HG03196 (cell line): ENCODE data around the gene FATE1.

Source experiments
- ATAC-seq: cut with Tn5 transposase; IDR thresholded peaks from one replicate; pipeline ENCODE4 v1.9.1; 2021; ENCODE audit not compliant: unreplicated experiment

The FATE1 gene

DNA sequence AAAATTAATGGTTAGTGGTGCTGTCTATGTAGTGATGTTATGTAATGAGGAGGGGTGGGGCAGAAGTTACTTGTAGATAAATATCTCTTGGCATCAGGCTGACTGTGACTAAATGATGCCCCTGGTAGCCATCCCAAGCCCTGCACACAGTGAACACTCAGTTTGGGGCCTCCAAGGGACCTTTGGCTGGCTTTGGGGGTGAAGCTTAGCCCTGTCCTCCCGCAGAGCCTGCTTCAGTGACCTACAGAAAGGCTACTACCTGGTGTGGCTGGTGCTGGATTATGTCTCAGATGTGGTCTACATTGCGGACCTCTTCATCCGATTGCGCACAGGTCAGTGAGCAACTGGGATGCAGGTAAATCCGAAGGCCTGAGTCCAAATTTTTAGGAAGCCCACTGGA, 26.5 kb downstream of the FATE1 start:
- no peak for ATAC-seq

DNA sequence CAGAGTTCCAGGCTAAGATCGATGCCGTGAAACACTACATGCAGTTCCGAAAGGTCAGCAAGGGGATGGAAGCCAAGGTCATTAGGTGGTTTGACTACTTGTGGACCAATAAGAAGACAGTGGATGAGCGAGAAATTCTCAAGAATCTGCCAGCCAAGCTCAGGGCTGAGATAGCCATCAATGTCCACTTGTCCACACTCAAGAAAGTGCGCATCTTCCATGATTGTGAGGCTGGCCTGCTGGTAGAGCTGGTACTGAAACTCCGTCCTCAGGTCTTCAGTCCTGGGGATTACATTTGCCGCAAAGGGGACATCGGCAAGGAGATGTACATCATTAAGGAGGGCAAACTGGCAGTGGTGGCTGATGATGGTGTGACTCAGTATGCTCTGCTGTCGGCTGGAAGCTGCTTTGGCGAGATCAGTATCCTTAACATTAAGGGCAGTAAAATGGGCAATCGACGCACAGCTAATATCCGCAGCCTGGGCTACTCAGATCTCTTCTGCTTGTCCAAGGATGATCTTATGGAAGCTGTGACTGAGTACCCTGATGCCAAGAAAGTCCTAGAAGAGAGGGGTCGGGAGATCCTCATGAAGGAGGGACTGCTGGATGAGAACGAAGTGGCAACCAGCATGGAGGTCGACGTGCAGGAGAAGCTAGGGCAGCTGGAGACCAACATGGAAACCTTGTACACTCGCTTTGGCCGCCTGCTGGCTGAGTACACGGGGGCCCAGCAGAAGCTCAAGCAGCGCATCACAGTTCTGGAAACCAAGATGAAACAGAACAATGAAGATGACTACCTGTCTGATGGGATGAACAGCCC, 28.0 kb downstream of the FATE1 start:
- no peak for ATAC-seq

DNA sequence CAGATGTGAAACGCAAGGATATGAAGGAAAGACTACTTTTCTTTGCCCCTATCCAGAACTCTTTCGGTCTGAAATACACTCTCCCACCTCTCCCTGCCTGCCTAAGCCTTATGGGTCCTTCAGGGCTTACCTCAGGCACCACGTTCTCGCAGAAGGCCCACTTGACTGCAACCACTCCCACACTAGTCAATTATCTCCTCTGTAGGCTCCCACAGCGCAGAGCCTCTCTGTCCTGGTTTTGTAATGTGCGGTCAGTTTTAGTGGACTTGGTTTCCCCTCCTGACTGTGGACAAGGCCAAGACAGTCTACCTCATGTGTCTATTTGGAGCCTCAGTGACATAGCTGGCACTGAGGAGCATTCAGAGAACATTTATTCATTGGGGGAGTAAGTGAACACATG, 29.8 kb downstream of the FATE1 start:
- ATAC-seq, result no peak

DNA sequence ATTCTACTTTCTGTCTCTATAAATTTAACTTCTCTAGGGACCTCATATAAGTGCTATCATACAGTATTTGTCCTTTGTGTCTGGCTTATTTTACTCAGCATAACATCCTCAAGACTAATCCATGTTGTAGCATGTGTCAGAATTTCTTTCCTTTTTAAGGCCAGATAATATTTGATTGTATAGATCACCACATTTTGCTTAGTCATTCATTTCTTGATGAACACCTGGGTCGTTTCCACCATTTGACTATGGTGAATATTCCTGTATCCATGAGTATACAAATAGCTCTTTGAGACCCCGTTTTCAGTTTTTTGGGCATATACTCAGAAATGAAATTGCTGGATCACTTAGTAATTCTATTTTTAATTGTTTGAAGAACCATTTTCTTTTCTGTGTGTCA, 30.7 kb downstream of the FATE1 start:
- no peak for ATAC-seq

DNA sequence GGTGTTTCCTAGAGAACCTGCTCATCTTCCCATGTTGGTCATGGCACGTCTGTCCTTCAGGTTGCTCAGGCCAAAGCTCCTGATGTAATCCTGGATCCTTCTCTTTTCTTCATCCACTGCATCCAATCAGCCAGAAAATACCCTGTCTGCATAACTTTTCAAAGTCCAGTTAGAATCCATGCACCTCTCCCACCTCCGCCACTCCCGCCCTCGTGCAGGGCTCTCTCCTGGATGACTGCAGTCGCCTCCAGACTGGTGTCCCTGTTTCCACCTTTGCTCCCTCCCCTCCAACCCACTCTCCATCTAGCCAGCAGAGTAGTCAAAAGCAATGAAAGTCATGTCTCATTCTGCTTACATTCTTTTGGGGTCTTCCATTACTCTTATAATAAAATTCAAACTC, 34.7 kb downstream of the FATE1 start:
- ATAC-seq, result no peak

DNA sequence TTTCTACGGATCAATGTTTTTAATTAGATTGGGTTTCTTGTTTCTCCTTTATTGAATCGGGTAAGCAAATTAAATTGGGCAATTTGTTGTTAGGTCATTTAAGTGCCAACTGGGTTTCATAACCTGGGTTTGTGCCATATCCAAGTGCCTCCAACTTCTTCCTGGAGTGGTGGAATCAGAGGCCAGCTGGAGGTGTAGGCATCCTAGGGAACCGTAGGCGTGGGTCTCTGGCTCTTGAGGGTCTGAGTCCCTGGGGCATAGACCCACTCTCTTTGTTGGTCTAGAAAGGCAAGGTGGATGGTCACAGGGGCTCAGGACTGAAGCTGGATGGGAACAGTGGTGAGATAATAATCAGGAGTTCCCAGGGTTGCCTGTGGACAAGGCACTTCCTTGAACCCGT, 37.0 kb downstream of the FATE1 start:
- no peak for ATAC-seq

DNA sequence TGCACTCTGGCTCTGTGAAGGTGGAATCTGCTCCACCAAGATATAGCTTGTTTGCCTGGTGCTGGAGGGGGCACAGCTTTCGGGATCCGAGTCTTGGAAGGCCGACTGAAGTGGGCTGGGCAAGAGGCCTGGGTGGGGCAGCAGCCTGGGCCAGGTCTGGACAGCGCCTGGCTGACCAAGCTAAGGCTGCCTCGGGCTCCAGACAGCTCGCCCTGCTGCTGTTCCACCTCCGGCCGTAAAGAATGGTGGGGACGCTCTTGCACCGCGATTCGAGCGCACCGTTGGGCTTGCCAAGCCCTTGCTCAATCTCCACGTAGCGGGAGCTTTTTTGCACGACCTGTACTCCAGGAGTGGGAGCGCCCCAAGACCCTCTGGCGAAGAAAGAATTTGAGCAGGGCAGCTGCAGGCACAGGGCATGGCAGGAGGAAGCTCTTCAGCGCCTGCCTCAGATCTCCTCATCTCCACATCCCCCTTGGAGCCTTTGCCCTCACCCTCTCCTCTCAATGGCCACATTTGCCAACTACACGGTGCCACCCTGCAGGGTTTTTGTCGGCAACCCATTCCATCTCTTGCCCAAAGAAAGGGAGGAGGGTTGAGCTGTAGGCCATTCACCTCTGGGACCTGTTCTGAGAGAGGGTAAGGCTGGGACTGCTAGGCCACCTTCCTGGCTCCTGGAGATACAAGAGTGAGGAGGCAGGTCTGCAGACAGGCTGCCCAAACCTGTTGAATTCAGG, 37.6 kb downstream of the FATE1 start:
- no peak for ATAC-seq

DNA sequence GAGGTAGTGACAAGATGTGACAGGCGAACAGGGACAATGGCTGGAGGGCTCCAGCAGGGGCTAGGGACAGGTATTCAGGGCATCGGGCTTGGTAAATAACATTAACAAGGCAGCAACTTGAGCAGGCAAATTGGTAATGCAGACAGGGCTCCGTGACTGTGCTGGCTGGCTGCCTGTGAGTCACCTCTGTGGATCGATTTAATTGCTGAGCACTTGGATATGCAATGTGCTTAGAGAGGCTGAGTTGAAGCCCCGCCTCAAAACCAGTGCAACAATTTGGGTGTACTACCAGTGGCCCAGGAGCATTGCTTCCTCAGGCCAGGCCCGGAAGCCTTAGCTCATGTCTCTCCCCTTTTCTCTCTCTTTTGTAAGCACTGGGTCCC, 38.2 kb downstream of the FATE1 start:
- no peak for ATAC-seq

DNA sequence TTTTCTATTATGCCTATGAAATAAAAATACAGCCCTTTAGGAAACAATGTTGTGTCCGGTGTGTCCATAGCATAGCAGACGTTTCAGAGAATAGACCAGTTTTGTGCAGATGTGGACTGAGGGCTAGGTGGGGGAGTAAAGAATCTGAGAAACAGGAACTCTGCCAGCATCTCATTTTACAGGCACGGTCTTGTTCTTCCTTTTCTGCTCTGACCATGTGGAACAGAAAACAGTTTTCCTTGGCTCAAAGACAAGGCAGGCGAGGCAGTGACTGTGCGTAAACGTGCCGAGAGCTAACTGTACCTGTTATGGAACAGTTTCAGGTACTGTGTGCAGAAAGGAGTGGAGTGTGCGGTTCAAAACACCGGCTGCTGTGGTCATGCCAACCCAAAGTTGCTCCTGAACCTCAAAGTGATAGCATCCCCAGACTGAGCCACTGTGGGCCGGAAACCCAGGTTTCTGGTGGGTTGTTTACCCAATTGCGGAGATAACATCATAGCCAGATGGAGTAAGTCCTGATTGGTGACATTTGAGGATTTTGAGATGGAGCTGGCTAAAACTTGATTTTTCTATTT, 38.9 kb downstream of the FATE1 start:
- ATAC-seq, result no peak

DNA sequence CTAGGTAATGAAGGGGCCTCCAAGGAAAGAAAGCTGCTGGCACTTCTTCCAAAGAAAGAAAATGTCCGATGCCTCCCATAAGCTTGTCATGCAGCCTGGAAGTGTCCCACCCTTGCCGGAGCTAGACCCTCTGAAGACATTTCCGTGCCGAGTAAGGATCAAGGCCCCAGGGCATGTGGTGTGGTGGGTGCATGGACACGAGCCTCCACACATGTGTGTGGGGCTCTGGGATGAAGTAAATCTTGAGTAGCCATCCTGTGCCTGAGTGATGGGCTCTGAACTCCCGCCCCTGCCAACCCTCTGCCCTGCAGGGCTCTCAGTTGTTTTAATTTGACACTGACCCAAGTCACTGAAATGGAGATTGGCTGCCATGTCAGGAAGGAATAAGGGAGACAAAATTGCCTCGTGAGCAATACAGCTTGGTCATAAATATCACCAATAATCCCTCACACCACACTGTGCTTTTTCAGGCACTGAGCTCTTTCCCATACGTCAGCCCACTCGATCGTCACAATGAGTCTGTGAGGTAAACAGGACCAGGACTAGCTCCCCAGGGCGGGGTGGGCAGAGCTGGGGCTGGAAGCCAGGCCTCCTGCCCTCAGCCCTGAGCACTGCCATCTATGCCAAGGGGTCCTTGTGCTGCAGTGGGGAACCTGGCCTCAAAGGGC, 43.3 kb downstream of the FATE1 start:
- ATAC-seq, result no peak

DNA sequence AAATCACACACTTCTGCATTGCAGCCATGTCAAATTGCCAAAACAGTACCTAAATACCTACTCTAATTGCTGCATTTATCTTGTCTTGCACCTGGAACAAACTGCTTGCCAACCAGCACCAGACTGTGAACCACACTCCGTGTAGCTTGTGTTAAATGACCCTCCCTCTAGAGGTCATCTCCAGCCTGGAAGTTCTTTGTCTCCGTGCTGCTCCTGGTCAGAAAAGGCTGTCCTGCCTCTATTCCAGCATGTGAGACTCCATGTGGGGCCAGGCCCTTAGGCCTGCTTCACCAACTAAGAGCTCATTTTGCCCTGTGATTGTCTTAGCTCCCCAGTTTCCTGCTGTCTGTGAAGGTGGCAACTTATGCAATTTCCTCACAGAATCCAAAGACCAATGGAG, 47.0 kb downstream of the FATE1 start:
- no peak for ATAC-seq

DNA sequence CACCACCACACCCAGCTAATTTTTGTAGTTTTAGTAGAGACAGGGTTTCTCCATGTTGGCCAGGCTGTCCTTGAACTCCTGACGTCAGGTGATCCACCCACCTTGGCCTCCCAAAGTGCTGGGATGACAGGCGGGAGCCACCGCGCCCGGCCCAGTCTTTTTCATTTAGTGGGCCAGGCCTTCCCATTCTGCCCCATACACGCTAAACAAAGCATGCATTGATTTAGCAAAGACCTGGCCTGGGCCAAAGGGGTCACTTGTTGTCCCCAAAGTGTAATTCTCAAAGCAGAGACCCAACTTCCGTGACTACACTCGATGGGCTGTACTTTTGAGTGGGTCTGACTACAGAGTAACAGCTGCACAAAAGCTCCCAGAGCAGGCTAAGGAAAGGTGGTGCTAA, 47.9 kb downstream of the FATE1 start:
- no peak for ATAC-seq

DNA sequence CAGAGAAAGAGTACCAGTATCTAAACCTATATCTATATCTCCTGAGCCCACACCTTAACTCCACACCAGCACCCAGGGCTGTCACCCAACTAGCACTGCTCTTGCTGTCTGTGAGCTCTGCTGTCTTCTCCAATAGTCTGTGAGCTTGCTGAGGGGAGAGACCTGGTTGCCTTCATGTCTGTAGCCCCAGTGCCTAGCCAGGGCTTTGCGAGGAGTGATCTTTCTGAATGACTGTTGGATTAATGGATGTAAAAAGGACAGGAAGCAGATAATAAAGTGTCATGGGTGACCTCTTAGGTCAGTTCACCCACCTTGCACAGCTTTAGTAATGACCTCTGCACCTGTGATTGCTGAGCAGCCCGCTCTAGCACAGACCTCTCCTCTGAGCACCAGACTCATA, 49.2 kb downstream of the FATE1 start:
- ATAC-seq, result no peak

DNA sequence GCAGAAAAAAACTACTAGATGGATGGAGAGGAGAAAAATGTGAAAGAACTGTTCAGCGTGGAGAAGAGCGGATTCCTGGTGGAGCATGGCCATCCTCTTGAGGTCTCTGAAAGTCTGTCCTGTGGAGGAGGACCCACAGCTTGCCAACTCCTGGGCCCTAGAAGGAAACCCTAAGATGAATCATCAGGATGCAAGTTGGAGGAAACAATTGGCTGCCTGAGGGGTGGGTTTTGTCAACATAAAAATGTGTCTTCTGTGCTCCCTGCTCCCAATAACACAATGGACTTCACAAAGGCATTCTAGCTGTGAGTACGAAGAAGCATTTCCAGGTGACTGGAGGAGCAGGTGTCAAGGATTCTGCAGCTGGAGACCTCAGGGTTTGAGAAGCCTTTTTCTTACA, 55.9 kb downstream of the FATE1 start:
- no peak for ATAC-seq
